SK-N-SH (cell line): ENCODE results near the gene JMJD8. TPM values are rescaled to one million over a fixed set of nuclear protein-coding genes. Genes with fewer than 3 reads are reported as not detected.

Source experiments
- CTCF ChIA-PET: fragments of 300-600, 350-600 bp; formaldehyde crosslinking; extraction: SDS; loops from one replicate; lab custom pipeline; 2021; lab: Yijun Ruan, JAX
- POLR2A ChIA-PET: fragments of 350-600 bp; sonication (Branson Sonifier 250); formaldehyde crosslinking; extraction: SDS; loops from one replicate; lab custom pipeline; 2020; ENCODE audit warnings: antibody characterized with exemption, inconsistent platforms; lab: Yijun Ruan, JAX
- DNase-seq: peaks from one replicate; pipeline ENCODE4 v3.0.0; 2012
- H2AFZ ChIP-seq: fragments of 200-600 bp; sonication (generic); 2 replicates; pipeline ENCODE4 v1.8.1; 2016; ENCODE audit warnings: antibody characterized with exemption, mild to moderate bottlenecking, low read depth
- H3F3A ChIP-seq: fragments of 200-600 bp; sonication (generic); replicated peaks from 2 replicates; pipeline ENCODE3; 2016; ENCODE audit warnings: antibody characterized with exemption, mild to moderate bottlenecking; ENCODE audit not compliant: insufficient read depth
- H3K27ac ChIP-seq, 2 experiments: fragments of 200-500 bp in 1 of 2; fragments of 200-600 bp in 1 of 2; sonication (Bioruptor generic) in 1 of 2; sonication (generic), shearing (Covaris generic) in 1 of 2; 2 replicates each; pipeline versions ENCODE4 v1.5.1 to v1.6.1; 2014 to 2016; ENCODE audit warnings: low read depth in 2 of 2, inconsistent platforms in 1 of 2, low read length in 1 of 2, mild to moderate bottlenecking in 1 of 2, mixed read lengths in 1 of 2
- H3K27me3 ChIP-seq: fragments of 200-600 bp; sonication (generic), shearing (Covaris generic); 2 replicates; pipeline ENCODE4 v1.6.1; 2016; ENCODE audit warnings: mixed run types; ENCODE audit not compliant: insufficient read depth
- H3K36me3 ChIP-seq, 2 experiments: fragments of 200-500 bp in 1 of 2; fragments of 200-600 bp in 1 of 2; sonication (Bioruptor generic) in 1 of 2; sonication (generic) in 1 of 2; replicated peaks in 1 of 2; 2 replicates each; pipeline versions ENCODE3 to v1.5.1; 2014 to 2016; ENCODE audit warnings: low read length in 1 of 2, mild to moderate bottlenecking in 1 of 2; ENCODE audit not compliant: insufficient read depth in 2 of 2, control insufficient read depth in 1 of 2
- H3K4me1 ChIP-seq, 2 experiments: fragments of 200-500 bp in 1 of 2; fragments of 200-600 bp in 1 of 2; sonication (Bioruptor generic) in 1 of 2; sonication (generic), shearing (Covaris generic) in 1 of 2; 2 replicates each; pipeline versions ENCODE4 v1.5.1 to v1.6.1; 2014 to 2016; ENCODE audit warnings: low read depth in 1 of 2, low read length in 1 of 2, mixed run types in 1 of 2; ENCODE audit not compliant: insufficient read depth in 2 of 2, control insufficient read depth in 1 of 2
- H3K4me2 ChIP-seq: fragments of 200-600 bp; sonication (generic), shearing (Covaris generic); 2 replicates; pipeline ENCODE4 v1.6.1; 2017; ENCODE audit warnings: mixed run types
- H3K4me3 ChIP-seq, 2 experiments: fragments of 200-500 bp in 1 of 2; fragments of 200-600 bp in 1 of 2; sonication (Bioruptor generic) in 1 of 2; sonication (generic), shearing (Covaris generic) in 1 of 2; 2 replicates each; pipeline versions ENCODE4 v1.5.1 to v1.8.1; 2014 to 2016; ENCODE audit warnings: low read depth in 2 of 2, inconsistent platforms in 1 of 2, low read length in 1 of 2, mild to moderate bottlenecking in 1 of 2, mixed read lengths in 1 of 2, moderate library complexity in 1 of 2
- H3K79me2 ChIP-seq: fragments of 200-600 bp; sonication (generic); 2 replicates; pipeline ENCODE4 v1.8.1; 2017; ENCODE audit warnings: mild to moderate bottlenecking; ENCODE audit not compliant: insufficient read depth
- H3K9ac ChIP-seq: fragments of 200-600 bp; sonication (generic); 2 replicates; pipeline ENCODE4 v1.6.1; 2017; ENCODE audit warnings: mixed run types
- H3K9me2 ChIP-seq: fragments of 200-600 bp; sonication (generic); 2 replicates; pipeline ENCODE4 v1.6.1; 2017; ENCODE audit warnings: mixed run types
- H3K9me3 ChIP-seq: fragments of 200-600 bp; sonication (generic); 2 replicates; pipeline ENCODE4 v1.6.1; 2017; ENCODE audit warnings: mixed run types, mild to moderate bottlenecking, moderate library complexity
- H4K20me1 ChIP-seq: fragments of 200-600 bp; sonication (generic); 2 replicates; pipeline ENCODE4 v1.6.1; 2017; ENCODE audit warnings: mild to moderate bottlenecking, mixed run types; ENCODE audit not compliant: insufficient read depth
- EP300 ChIP-seq, 2 experiments: IDR thresholded peaks; 2 replicates each; pipeline versions ENCODE4 v1.4.0 to v1.6.1; 2012; ENCODE audit warnings: borderline replicate concordance in 1 of 2, low read depth in 1 of 2, low read length in 1 of 2
- FOXM1 ChIP-seq: IDR thresholded peaks from 2 replicates; pipeline ENCODE4 v1.4.0; 2012; ENCODE audit warnings: low read depth, mild to moderate bottlenecking
- RFX5 ChIP-seq: IDR thresholded peaks from 2 replicates; pipeline ENCODE4 v1.6.1; 2012; ENCODE audit warnings: mild to moderate bottlenecking, improper control_type of control experiment, low read length
- USF1 ChIP-seq: IDR thresholded peaks from 2 replicates; pipeline ENCODE4 v1.4.0; 2012; ENCODE audit warnings: low read depth, borderline replicate concordance
- WGBS: methylation state at CpG from one replicate; pipeline ENCODE4 v1.1.6; 2017; ENCODE audit warnings: low lambda C conversion rate; 5-methylcytosine and 5-hydroxymethylcytosine counted together
- polyA plus RNA-seq, 3 experiments: library from polyadenylated mRNA; depleted of rRNA; stranded (reverse); fragments of >200 nt; gene quantifications; 2 replicates each; pipeline ENCODE4 v1.2.3, GENCODE V29; 2012
- TF ChIP-seq, protein P1 (sequence below): IDR thresholded peaks from 2 replicates; pipeline ENCODE4 v1.4.0; 2012; ENCODE audit warnings: low read depth, borderline replicate concordance

Gene JMJD8
- polyA plus RNA-seq, 1 of the 3 experiments (the other 2 are of a cell fraction), result 67.0 TPM

DNA sequence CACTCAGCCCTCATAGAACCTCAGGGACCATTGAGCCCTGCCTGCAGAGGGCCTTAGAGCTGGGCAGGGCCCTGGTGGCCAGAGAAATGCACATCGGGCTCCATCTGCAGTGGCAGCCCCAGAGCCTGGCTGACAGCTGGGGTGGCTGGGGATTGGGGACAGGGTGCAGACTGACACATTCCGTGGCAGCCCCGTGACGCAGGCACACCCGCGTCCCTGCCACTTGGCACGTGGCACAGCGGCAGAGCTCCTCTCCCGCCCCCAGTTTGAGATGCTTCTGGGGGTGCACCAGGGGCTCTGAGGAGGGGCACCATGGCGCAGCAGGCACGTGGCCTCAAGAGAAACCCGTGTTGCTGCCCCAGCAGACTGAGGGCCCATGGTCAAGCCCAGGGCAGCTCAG is 19.3 kb upstream of the JMJD8 start:
- POLR2A ChIA-PET, result interaction anchor here (2.0 kb wide), 1 partner anchor 13 kb away, joined by 7 read pairs; the partner anchor contains the start of gene WDR24
- 50% methylated on average over 1 of the region's 12 CpGs for WGBS
- Histone ChIP-seq H2AFZ (no peak overlapping the region), H3K4me2 (no peak overlapping the region), H3F3A (peaks cover 5% of the 10 kb centered on the region), H3K9ac (no peak overlapping the region), H3K79me2 (peaks cover 60% of the 10 kb centered on the region), H3K4me3 (no peak overlapping the region), H4K20me1 (peaks cover 59% of the 10 kb centered on the region), H3K27me3 (no peaks in the 10 kb centered on the region), H3K36me3 (no peaks in the 10 kb centered on the region), H3K9me3 (no peaks in the 10 kb centered on the region), H3K4me1 (peaks cover 4 to 19% of the 10 kb centered on the region in 2 experiments; a peak in 1 of 4 replicates), H3K9me2 (no peaks in the 10 kb centered on the region), H3K27ac (no peak overlapping the region)
- CTCF ChIA-PET, result interaction anchor here (0.7 to 22.4 kb wide), 10 partner anchors 10 to 79 kb away, joined by 3 to 358 read pairs (median 4); partner anchors contain the start of genes ANTKMT, CCDC78, CIAO3 and HAGHL
- TF ChIP-seq RFX5 (no peak), EP300 (IDR thresholded peaks at IDR 0.05; ENCODE audit: borderline replicate concordance in 1 of 2, low read depth in 1 of 2, low read length in 1 of 2) (no peak)
- DNase-seq, result no peak

DNA sequence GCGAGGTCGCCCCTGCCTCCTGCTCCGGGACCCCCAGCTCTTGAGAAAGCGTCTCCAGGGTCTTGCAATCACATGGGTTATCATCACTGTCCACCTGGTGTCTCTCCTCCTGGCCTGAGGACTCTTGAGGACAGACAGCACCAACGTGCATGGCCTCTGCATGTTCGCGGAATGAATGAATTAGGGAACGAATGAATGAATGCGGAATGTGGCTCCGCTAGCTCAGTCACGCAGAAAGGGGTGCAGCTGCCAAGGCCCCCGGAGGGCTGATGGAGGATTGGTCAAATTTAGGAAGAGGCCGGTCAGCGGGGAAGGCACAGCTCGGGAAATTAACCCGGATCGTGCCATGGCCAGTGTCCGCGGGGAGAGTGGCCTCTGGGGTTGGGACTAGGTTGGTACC is 18.2 kb upstream of the JMJD8 start:
- no peak for DNase-seq
- no peak overlapping the region for H2AFZ ChIP-seq
- no peaks in the 10 kb centered on the region for H3K27me3 ChIP-seq
- peaks cover 4 to 19% of the 10 kb centered on the region in 2 experiments; a peak in 1 of 4 replicates for H3K4me1 ChIP-seq
- WGBS, result 82% methylated on average over 19 of the region's 19 CpGs
- H3K9ac ChIP-seq, result no peak overlapping the region
- TF ChIP-seq, protein P1, sequence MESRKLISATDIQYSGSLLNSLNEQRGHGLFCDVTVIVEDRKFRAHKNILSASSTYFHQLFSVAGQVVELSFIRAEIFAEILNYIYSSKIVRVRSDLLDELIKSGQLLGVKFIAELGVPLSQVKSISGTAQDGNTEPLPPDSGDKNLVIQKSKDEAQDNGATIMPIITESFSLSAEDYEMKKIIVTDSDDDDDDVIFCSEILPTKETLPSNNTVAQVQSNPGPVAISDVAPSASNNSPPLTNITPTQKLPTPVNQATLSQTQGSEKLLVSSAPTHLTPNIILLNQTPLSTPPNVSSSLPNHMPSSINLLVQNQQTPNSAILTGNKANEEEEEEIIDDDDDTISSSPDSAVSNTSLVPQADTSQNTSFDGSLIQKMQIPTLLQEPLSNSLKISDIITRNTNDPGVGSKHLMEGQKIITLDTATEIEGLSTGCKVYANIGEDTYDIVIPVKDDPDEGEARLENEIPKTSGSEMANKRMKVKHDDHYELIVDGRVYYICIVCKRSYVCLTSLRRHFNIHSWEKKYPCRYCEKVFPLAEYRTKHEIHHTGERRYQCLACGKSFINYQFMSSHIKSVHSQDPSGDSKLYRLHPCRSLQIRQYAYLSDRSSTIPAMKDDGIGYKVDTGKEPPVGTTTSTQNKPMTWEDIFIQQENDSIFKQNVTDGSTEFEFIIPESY, result no peak
- no peak for TF ChIP-seq USF1
- no peak for TF ChIP-seq FOXM1
- TF ChIP-seq, all 33 proteins: peak for 0
- no peaks in the 10 kb centered on the region for H3K9me3 ChIP-seq
- H3K79me2 ChIP-seq, result peaks cover 67% of the 10 kb centered on the region
- no peaks in the 10 kb centered on the region for H3K36me3 ChIP-seq
- H4K20me1 ChIP-seq, result peaks cover 59% of the 10 kb centered on the region
- H3K4me2 ChIP-seq, result no peak overlapping the region
- H3K4me3 ChIP-seq, result no peak overlapping the region
- ChIA-PET POLR2A (interaction anchor here (0.6 kb wide), 1 partner anchor 48 kb away, joined by 3 read pairs; no protein-coding TSS in a partner anchor), CTCF (interaction anchor here (0.8 to 22.4 kb wide), 9 partner anchors 8 to 355 kb away, joined by 3 to 358 read pairs (median 4); partner anchors contain the start of genes ANTKMT, CCDC78, HAGHL and METRN)
- H3F3A ChIP-seq, result peaks cover 5% of the 10 kb centered on the region
- H3K9me2 ChIP-seq, result no peaks in the 10 kb centered on the region
- no peak overlapping the region for H3K27ac ChIP-seq
